Measurements from ENCODE around the gene VPS50. TPM values are rescaled to one million over a fixed set of nuclear protein-coding genes. Genes with fewer than 3 reads are reported as not detected.

VPS50 gene
- total and polyA plus RNA-seq, 4 donors = 4.0 to 18.2 (median 11.9) TPM

DNA sequence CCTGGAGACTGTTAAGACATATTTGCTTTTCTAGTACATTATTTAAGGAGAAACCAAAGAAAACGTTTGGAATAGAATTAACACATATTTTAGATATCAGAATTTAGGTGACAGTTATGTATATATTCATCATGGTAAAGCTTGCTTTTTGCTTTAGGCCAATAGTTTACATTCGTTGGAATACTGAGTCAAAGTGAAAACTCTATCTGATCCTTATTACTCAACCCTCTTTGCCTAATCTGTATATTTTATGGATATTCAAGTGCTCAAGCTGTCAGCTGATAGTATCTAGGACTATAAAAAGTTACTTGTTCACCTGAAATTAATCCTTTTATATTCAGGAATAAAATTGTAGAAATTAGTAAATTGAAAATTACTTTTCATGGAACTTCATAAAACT, 61.1 kb downstream of the VPS50 start:
- WGBS = 79% methylated on average over 2 of the region's 2 CpGs
- Histone ChIP-seq H3K9me3 (ENCODE audit: control insufficient read depth in 4 of 4, low read length in 3 of 4) (no peaks in the 10 kb centered on the region), H3K27me3 (ENCODE audit: control insufficient read depth in 4 of 4, insufficient read depth in 4 of 4, low read length in 3 of 4) (no peaks in the 10 kb centered on the region), H3K27ac (ENCODE audit: low read depth in 1 of 2, low read length in 2 of 2) (no peak overlapping the region), H3K4me3 (ENCODE audit: low read depth in 1 of 3, low read length in 3 of 3) (no peak overlapping the region), H3K4me1 (ENCODE audit: control insufficient read depth in 4 of 4, insufficient read depth in 4 of 4, low read length in 3 of 4) (no peaks in the 10 kb centered on the region), H3K9ac (ENCODE audit: low read depth in 1 of 2, low read length in 2 of 2) (no peak overlapping the region), H3K36me3 (ENCODE audit: control insufficient read depth in 4 of 4, insufficient read depth in 3 of 4, low read depth in 1 of 4, low read length in 3 of 4) (peaks cover 0 to 9% (median 1%) of the 10 kb centered on the region in 4 donors)
- DNase-seq (ENCODE audit: low spot score) = no peak
- TF ChIP-seq, protein P1, sequence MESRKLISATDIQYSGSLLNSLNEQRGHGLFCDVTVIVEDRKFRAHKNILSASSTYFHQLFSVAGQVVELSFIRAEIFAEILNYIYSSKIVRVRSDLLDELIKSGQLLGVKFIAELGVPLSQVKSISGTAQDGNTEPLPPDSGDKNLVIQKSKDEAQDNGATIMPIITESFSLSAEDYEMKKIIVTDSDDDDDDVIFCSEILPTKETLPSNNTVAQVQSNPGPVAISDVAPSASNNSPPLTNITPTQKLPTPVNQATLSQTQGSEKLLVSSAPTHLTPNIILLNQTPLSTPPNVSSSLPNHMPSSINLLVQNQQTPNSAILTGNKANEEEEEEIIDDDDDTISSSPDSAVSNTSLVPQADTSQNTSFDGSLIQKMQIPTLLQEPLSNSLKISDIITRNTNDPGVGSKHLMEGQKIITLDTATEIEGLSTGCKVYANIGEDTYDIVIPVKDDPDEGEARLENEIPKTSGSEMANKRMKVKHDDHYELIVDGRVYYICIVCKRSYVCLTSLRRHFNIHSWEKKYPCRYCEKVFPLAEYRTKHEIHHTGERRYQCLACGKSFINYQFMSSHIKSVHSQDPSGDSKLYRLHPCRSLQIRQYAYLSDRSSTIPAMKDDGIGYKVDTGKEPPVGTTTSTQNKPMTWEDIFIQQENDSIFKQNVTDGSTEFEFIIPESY (IDR thresholded peaks at IDR 0.05) = no peak
- TF ChIP-seq GABPA (IDR thresholded peaks at IDR 0.05 in 1 of 2, conservative IDR thresholded peaks at IDR 0.05 in 1 of 2) (no peak), SP1 (IDR thresholded peaks at IDR 0.05) (no peak)
- TF ChIP-seq, protein P2, sequence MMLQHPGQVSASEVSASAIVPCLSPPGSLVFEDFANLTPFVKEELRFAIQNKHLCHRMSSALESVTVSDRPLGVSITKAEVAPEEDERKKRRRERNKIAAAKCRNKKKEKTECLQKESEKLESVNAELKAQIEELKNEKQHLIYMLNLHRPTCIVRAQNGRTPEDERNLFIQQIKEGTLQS (IDR thresholded peaks at IDR 0.05) = no peak

DNA sequence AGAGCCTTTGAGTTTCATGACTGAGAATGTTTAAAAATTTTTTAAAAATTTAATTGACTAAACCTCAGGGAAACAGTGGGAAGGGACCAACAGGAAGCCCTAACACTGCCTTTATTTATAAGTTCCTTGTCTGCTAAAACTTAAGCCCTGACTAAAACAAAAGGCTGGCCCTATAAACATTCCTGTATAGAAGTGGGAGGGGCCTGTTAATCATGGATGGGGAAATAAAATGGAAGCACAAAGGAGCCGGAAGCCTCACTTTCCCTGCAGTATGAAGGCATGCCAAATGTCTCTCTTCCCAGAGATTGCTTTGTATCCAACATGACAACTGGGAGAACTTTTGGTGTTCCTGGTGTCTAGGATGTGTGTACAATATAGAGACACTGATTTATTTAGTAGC, 66.0 kb downstream of the VPS50 start:
- Histone ChIP-seq H3K9me3 (ENCODE audit: control insufficient read depth in 4 of 4, low read length in 3 of 4) (no peaks in the 10 kb centered on the region), H3K4me1 (ENCODE audit: control insufficient read depth in 4 of 4, insufficient read depth in 4 of 4, low read length in 3 of 4) (no peaks in the 10 kb centered on the region), H3K36me3 (ENCODE audit: control insufficient read depth in 4 of 4, insufficient read depth in 3 of 4, low read depth in 1 of 4, low read length in 3 of 4) (peaks cover 0 to 13% (median 1%) of the 10 kb centered on the region in 4 donors), H3K27me3 (ENCODE audit: control insufficient read depth in 4 of 4, insufficient read depth in 4 of 4, low read length in 3 of 4) (no peaks in the 10 kb centered on the region), H3K4me3 (ENCODE audit: low read depth in 1 of 3, low read length in 3 of 3) (no peak overlapping the region), H3K9ac (ENCODE audit: low read depth in 1 of 2, low read length in 2 of 2) (no peak overlapping the region), H3K27ac (ENCODE audit: low read depth in 1 of 2, low read length in 2 of 2) (no peak overlapping the region)
- 98% methylated on average over 1 of the region's 1 CpG for WGBS
- DNase-seq (ENCODE audit: low spot score) = no peak
- no peak for TF ChIP-seq RAD21 (IDR thresholded peaks at IDR 0.05)
- no peak for TF ChIP-seq JUND (IDR thresholded peaks at IDR 0.05)
- no peak for TF ChIP-seq TAF1 (conservative IDR thresholded peaks at IDR 0.05)
- TF ChIP-seq, protein P2 (IDR thresholded peaks at IDR 0.05) = no peak
- TF ChIP-seq, protein P3, sequence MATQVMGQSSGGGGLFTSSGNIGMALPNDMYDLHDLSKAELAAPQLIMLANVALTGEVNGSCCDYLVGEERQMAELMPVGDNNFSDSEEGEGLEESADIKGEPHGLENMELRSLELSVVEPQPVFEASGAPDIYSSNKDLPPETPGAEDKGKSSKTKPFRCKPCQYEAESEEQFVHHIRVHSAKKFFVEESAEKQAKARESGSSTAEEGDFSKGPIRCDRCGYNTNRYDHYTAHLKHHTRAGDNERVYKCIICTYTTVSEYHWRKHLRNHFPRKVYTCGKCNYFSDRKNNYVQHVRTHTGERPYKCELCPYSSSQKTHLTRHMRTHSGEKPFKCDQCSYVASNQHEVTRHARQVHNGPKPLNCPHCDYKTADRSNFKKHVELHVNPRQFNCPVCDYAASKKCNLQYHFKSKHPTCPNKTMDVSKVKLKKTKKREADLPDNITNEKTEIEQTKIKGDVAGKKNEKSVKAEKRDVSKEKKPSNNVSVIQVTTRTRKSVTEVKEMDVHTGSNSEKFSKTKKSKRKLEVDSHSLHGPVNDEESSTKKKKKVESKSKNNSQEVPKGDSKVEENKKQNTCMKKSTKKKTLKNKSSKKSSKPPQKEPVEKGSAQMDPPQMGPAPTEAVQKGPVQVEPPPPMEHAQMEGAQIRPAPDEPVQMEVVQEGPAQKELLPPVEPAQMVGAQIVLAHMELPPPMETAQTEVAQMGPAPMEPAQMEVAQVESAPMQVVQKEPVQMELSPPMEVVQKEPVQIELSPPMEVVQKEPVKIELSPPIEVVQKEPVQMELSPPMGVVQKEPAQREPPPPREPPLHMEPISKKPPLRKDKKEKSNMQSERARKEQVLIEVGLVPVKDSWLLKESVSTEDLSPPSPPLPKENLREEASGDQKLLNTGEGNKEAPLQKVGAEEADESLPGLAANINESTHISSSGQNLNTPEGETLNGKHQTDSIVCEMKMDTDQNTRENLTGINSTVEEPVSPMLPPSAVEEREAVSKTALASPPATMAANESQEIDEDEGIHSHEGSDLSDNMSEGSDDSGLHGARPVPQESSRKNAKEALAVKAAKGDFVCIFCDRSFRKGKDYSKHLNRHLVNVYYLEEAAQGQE (IDR thresholded peaks at IDR 0.05) = no peak
- TF ChIP-seq SP1 (IDR thresholded peaks at IDR 0.05) = no peak
- TF ChIP-seq, protein P4, sequence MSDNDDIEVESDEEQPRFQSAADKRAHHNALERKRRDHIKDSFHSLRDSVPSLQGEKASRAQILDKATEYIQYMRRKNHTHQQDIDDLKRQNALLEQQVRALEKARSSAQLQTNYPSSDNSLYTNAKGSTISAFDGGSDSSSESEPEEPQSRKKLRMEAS (IDR thresholded peaks at IDR 0.05) = no peak

DNA sequence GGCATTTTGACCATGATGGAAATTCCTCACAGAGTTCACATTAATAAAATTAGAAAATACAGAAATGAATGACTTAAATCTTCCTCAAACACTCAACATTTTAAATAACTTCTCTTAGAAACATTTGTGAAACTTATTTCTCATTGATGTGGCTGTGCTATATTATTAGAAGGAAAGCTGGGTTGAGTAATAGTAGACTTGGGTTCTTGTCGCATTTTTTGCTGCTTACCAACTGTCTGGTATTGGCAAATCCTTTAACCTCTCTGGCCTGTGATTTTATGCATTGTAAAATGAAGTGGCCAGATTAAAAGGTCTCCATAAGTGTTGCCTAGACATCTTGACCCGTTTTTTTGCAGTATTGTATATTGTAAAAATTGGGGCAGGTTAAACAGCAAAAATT, 66.5 kb downstream of the VPS50 start:
- Histone ChIP-seq H3K4me3 (ENCODE audit: low read depth in 1 of 3, low read length in 3 of 3) (no peak overlapping the region), H3K27me3 (ENCODE audit: control insufficient read depth in 4 of 4, insufficient read depth in 4 of 4, low read length in 3 of 4) (no peaks in the 10 kb centered on the region), H3K9me3 (ENCODE audit: control insufficient read depth in 4 of 4, low read length in 3 of 4) (no peaks in the 10 kb centered on the region), H3K36me3 (ENCODE audit: control insufficient read depth in 4 of 4, insufficient read depth in 3 of 4, low read depth in 1 of 4, low read length in 3 of 4) (peaks cover 0 to 13% (median 1%) of the 10 kb centered on the region in 4 donors), H3K4me1 (ENCODE audit: control insufficient read depth in 4 of 4, insufficient read depth in 4 of 4, low read length in 3 of 4) (no peaks in the 10 kb centered on the region), H3K9ac (ENCODE audit: low read depth in 1 of 2, low read length in 2 of 2) (no peak overlapping the region), H3K27ac (ENCODE audit: low read depth in 1 of 2, low read length in 2 of 2) (no peak overlapping the region)
- TF ChIP-seq NR2F2 (IDR thresholded peaks at IDR 0.05) = no peak
- TF ChIP-seq, protein P2 (IDR thresholded peaks at IDR 0.05) = no peak
- TF ChIP-seq JUND (IDR thresholded peaks at IDR 0.05) = no peak
- no peak for TF ChIP-seq RAD21 (IDR thresholded peaks at IDR 0.05)
- TF ChIP-seq YY1 (IDR thresholded peaks at IDR 0.05) = no peak
- DNase-seq (ENCODE audit: low spot score) = no peak
- 91% methylated on average over 2 of the region's 2 CpGs for WGBS

All from liver (tissue), 9 donors.